K562 (cell line): ENCODE results near the gene EPX. TPM values are rescaled to one million over a fixed set of nuclear protein-coding genes. Genes with fewer than 3 reads are reported as not detected.

Experiments used
- ATAC-seq: fragments of 200-7000 bp; cut with Tn5 transposase; 3 replicates; pipeline ENCODE4 v1.9.1; 2020; ENCODE audit warnings: moderate library complexity
- BruUV-seq: library from RNA; stranded (reverse); fragments of 400-500 nt; replicated peaks from 2 replicates; lab custom pipeline; 2021; lab: Mats Ljungman, UMichigan
- CTCF ChIA-PET: fragments of 300-600 bp; formaldehyde crosslinking; extraction: SDS; loops from one replicate; lab custom pipeline; 2021; ENCODE audit warnings: low intra/inter-chr PET ratio; lab: Yijun Ruan, JAX
- POLR2A ChIA-PET: fragments of 300-600, 350-650 bp; sonication (Branson Sonifier 250); formaldehyde crosslinking; extraction: SDS; loops from one replicate; lab custom pipeline; 2021; ENCODE audit warnings: antibody characterized with exemption, inconsistent platforms; lab: Yijun Ruan, JAX
- DNase-seq, 4 experiments: peaks; one replicate each; pipeline versions ENCODE4 v3.0.0 to v3.0.0-alpha.2; 2011 to 2018; ENCODE audit warnings: low spot score in 3 of 4, mixed read lengths in 3 of 4; ENCODE audit errors: extremely low read depth in 1 of 4
- FAIRE-seq: peaks from 2 replicates; lab custom pipeline; 2011; peaks lifted over from hg19 to GRCh38; lab: Jason Lieb, UNC
- H2AFZ ChIP-seq: 2 replicates; pipeline ENCODE4 v1.6.0; 2011; ENCODE audit warnings: low read depth, low read length, control low read depth, inconsistent platforms
- H3K27ac ChIP-seq: fragments of 200-600 bp; 3 replicates; pipeline ENCODE4 v1.8.0; 2011; ENCODE audit warnings: low read depth, mild to moderate bottlenecking, control low read depth, inconsistent platforms, low read length, moderate library complexity, mixed read lengths; ENCODE audit errors: extremely low read depth
- H3K27me3 ChIP-seq, 2 experiments: fragments of 300-600 bp in 1 of 2; 2 replicates in 1 of 2; 3 replicates in 1 of 2; pipeline versions ENCODE4 v1.6.0 to v1.8.0; 2011; ENCODE audit warnings: inconsistent platforms in 2 of 2, low read length in 2 of 2, mild to moderate bottlenecking in 1 of 2, mixed read lengths in 1 of 2, moderate library complexity in 1 of 2; ENCODE audit not compliant: control insufficient read depth in 2 of 2, insufficient read depth in 2 of 2
- H3K36me3 ChIP-seq: fragments of 300-600 bp; 3 replicates; pipeline ENCODE4 v1.8.0; 2011; ENCODE audit warnings: mild to moderate bottlenecking, low read length, inconsistent platforms; ENCODE audit not compliant: control insufficient read depth, insufficient read depth
- H3K4me1 ChIP-seq, 2 experiments: fragments of 200-600 bp in 1 of 2; replicated peaks in 1 of 2; 2 replicates in 1 of 2; 3 replicates in 1 of 2; pipeline versions ENCODE4 v1.5.1 to v1.8.0; 2011; ENCODE audit warnings: inconsistent platforms in 2 of 2, low read length in 2 of 2, mild to moderate bottlenecking in 1 of 2, mixed read lengths in 1 of 2, moderate library complexity in 1 of 2; ENCODE audit not compliant: control insufficient read depth in 2 of 2, insufficient read depth in 2 of 2
- H3K4me2 ChIP-seq: 2 replicates; pipeline ENCODE4 v1.6.1; 2011; ENCODE audit warnings: low read length, control low read depth, inconsistent platforms, mixed read lengths; ENCODE audit not compliant: insufficient read depth
- H3K4me3 ChIP-seq: fragments of 200-600 bp; sonication (generic), shearing (Covaris generic); 2 replicates; pipeline ENCODE4 v1.5.1; 2016; ENCODE audit warnings: control low read depth, inconsistent platforms
- H3K79me2 ChIP-seq: fragments of 200-600 bp; 3 replicates; pipeline ENCODE4 v1.8.0; 2011; ENCODE audit warnings: low read length, inconsistent platforms; ENCODE audit not compliant: control insufficient read depth, insufficient read depth
- H3K9ac ChIP-seq, 2 experiments: 2 replicates each; pipeline versions ENCODE4 v1.6.0 to v1.6.1; 2011; ENCODE audit warnings: low read depth in 2 of 2, low read length in 2 of 2, control low read depth in 1 of 2, inconsistent platforms in 1 of 2, mild to moderate bottlenecking in 1 of 2, mixed read lengths in 1 of 2; ENCODE audit not compliant: insufficient read depth in 1 of 2
- H3K9me1 ChIP-seq: one replicate; pipeline ENCODE4 v1.6.0; 2011; ENCODE audit warnings: inconsistent platforms, mild to moderate bottlenecking, low read length, moderate library complexity; ENCODE audit not compliant: control insufficient read depth, insufficient read depth
- H3K9me3 ChIP-seq: replicated peaks from 2 replicates; pipeline ENCODE4 v1.5.1; 2011; ENCODE audit warnings: low read depth, low read length, inconsistent platforms; ENCODE audit not compliant: control insufficient read depth, insufficient read depth
- H4K20me1 ChIP-seq: replicated peaks from 2 replicates; pipeline ENCODE4 v1.6.1; 2011; ENCODE audit warnings: low read length, inconsistent platforms, mixed read lengths; ENCODE audit not compliant: control insufficient read depth, insufficient read depth
- BACH1 ChIP-seq: fragments of 200-800 bp; sonication (Bioruptor generic); IDR thresholded peaks from 2 replicates; pipeline ENCODE4 v1.6.1; 2016; ENCODE audit warnings: missing genetic modification characterization, missing compliant biosample characterization
- BHLHE40 ChIP-seq: IDR thresholded peaks from 2 replicates; pipeline ENCODE4 v1.6.1; 2011; ENCODE audit warnings: low read length, improper control_type of control experiment
- CBX5 ChIP-seq: IDR thresholded peaks from 2 replicates; pipeline ENCODE4 v1.6.1; 2014; ENCODE audit warnings: low read depth, borderline replicate concordance
- ELF1 ChIP-seq: fragments of 200-800 bp; sonication (Bioruptor generic); IDR thresholded peaks from 2 replicates; pipeline ENCODE4 v1.6.1; 2016; ENCODE audit warnings: missing genetic modification characterization, missing compliant biosample characterization
- EWSR1 ChIP-seq: fragments of 450-650 bp; IDR thresholded peaks from 2 replicates; pipeline ENCODE4 v1.6.1; 2018; ENCODE audit warnings: borderline replicate concordance, mild to moderate bottlenecking, low read depth, moderate library complexity; ENCODE audit not compliant: partially characterized antibody
- HDAC6 ChIP-seq: IDR thresholded peaks from 2 replicates; pipeline ENCODE4 v1.6.1; 2012; ENCODE audit warnings: low read depth, mild to moderate bottlenecking, control low read depth, inconsistent platforms, low read length, moderate library complexity
- MAX ChIP-seq: sonication (generic); formaldehyde crosslinking; IDR thresholded peaks from 2 replicates; pipeline ENCODE4 v1.9.0; 2022; ENCODE audit warnings: mild to moderate bottlenecking, missing genetic modification reagents
- RAD51 ChIP-seq: fragments of 450-650 bp; IDR thresholded peaks from 2 replicates; pipeline ENCODE4 v1.7.1; 2016; ENCODE audit warnings: low read depth, mild to moderate bottlenecking, borderline replicate concordance
- SMARCB1 ChIP-seq: IDR thresholded peaks from 2 replicates; pipeline ENCODE4 v1.6.1; 2011; ENCODE audit warnings: improper control_type of control experiment, low read depth; ENCODE audit not compliant: insufficient read length
- TARDBP ChIP-seq: fragments of 450-650 bp; IDR thresholded peaks from 2 replicates; pipeline ENCODE4 v1.6.1; 2016
- TEAD2 ChIP-seq: fragments of 450-650 bp; IDR thresholded peaks from 2 replicates; pipeline ENCODE4 v1.6.1; 2016; ENCODE audit warnings: missing genetic modification characterization, control low read depth, missing compliant biosample characterization
- WHSC1 ChIP-seq: IDR thresholded peaks from one replicate; pipeline ENCODE4 v1.6.1; 2012; ENCODE audit warnings: low read length, control low read depth, inconsistent platforms
- WGBS: fragments of 100-300 bp; shearing (Covaris generic); methylation state at CpG from one replicate; pipeline ENCODE4 v1.1.6; 2016; ENCODE audit warnings: low coverage, mixed read lengths; ENCODE audit not compliant: insufficient coverage; ENCODE audit errors: missing lambda C conversion rate; 5-methylcytosine and 5-hydroxymethylcytosine counted together
- in situ Hi-C: fragments of 300-500 bp; cut with MboI; formaldehyde crosslinking; loops from 4 replicates; pipeline ENCODE4 v1.15.0; 2018; ENCODE audit warnings: inconsistent platforms, mixed read lengths
- intact Hi-C: fragments of 100-400 bp; cut with micrococcal nuclease; formaldehyde crosslinking; loops from 2 replicates; pipeline ENCODE4 v1.14.2; 2022
- polyA plus RNA-seq, 8 experiments: library from polyadenylated mRNA; depleted of rRNA in 4 of 8; stranded (reverse) in 5 of 8; unstranded in 3 of 8; fragments of >200 nt; fragmentation: Nextera tagmentation in 2 of 8; fragmentation: Illumina TruSeq in 1 of 8; extraction: Ambion mirVana in 2 of 8; extraction: Trizol in 1 of 8; gene quantifications; 2 replicates each; pipeline versions ENCODE4 v1.2.1 to v1.2.3, GENCODE V29; 2011 to 2014; ENCODE audit warnings: inconsistent platforms in 1 of 8, missing spikeins in 1 of 8
- total RNA-seq, 7 experiments: library from RNA; depleted of rRNA in 6 of 7; stranded (reverse); fragments of >200 nt in 6 of 7; fragmentation: Illumina TruSeq in 2 of 7; extraction: Trizol in 2 of 7; gene quantifications; 2 replicates each; pipeline versions ENCODE4 v1.2.1 to v1.2.3, GENCODE V29; 2011 to 2021; ENCODE audit warnings: low replicate concordance in 1 of 7
- TF ChIP-seq, protein P1 (sequence below), 3 experiments: fragments of 200-800 bp in 1 of 3; fragments of 250-450 bp in 1 of 3; fragments of 450-650 bp in 1 of 3; sonication (Bioruptor Pico) in 1 of 3; sonication (Bioruptor generic) in 1 of 3; formaldehyde crosslinking in 1 of 3; IDR thresholded peaks; 2 replicates each; pipeline versions ENCODE4 v1.6.1 to v1.8.0; 2016 to 2022; ENCODE audit warnings: mild to moderate bottlenecking in 2 of 3, missing genetic modification characterization in 2 of 3, missing compliant biosample characterization in 1 of 3, moderate library complexity in 1 of 3

EPX gene
- total and polyA plus RNA-seq, 9 of the 15 experiments (the other 6 are each of a cell fraction or from before 2014, with no cell fraction given) = 0.07 to 0.33 (median 0.19) TPM; not detected in 3

GRCh38 chr17:58148609-58149008, 43.9 kb upstream of the EPX start:
- no peak for DNase-seq
- 3% methylated on average over 3 of the region's 3 CpGs for WGBS
- ChIA-PET POLR2A (no interaction called here), CTCF (no interaction called here)
- Histone ChIP-seq H3K9me1 (no peaks in the 10 kb centered on the region), H3K4me1 (no peaks in the 10 kb centered on the region), H3K9me3 (no peaks in the 10 kb centered on the region), H3K36me3 (no peaks in the 10 kb centered on the region), H2AFZ (no peak overlapping the region), H3K79me2 (no peaks in the 10 kb centered on the region), H4K20me1 (no peaks in the 10 kb centered on the region), H3K27ac (no peak overlapping the region), H3K4me2 (no peak overlapping the region), H3K4me3 (no peak overlapping the region), H3K9ac (no peak overlapping the region), H3K27me3 (peaks cover 11 to 12% of the 10 kb centered on the region in 2 experiments; a peak in 3 of 5 replicates)
- in situ Hi-C loops = no loop called here
- BruUV-seq = no TSS peak
- ATAC-seq = no peak
- no peak for TF ChIP-seq MAX (CRISPR knock-in tag)
- intact Hi-C loops = no loop called here
- no peak for FAIRE-seq

DNA sequence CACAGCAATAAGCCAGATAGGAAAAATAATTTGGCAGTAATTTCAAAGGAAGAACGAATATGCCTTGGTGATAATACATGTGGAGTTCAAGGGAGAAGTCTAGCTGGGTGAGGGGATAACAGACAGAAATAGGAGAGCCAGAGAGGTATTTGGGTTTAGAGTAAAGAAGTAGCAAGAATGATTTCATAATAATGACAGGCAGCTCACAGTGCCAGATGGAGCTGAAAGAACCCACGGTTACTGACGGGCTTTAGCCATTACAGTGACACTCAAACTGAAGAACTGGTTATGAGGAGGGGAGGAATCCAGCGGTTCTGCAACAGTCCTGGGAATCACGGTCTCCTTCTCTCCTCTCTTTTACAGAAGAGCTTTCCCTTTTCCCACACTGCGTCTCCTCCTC, 42.1 kb upstream of the EPX start:
- intact Hi-C loops (no loop called here), in situ Hi-C loops (no loop called here)
- peaks cover 11 to 17% of the 10 kb centered on the region in 2 experiments; a peak in 3 of 5 replicates for H3K27me3 ChIP-seq
- POLR2A ChIA-PET = no interaction called here
- 0% methylated on average over 6 of the region's 6 CpGs for WGBS
- DNase-seq = no peak
- H3K79me2 ChIP-seq = no peaks in the 10 kb centered on the region
- H3K36me3 ChIP-seq = no peaks in the 10 kb centered on the region
- no peak overlapping the region for H3K9ac ChIP-seq
- no peaks in the 10 kb centered on the region for H4K20me1 ChIP-seq
- CTCF ChIA-PET = interaction anchor here (0.6 kb wide), 1 partner anchor 21 kb away, joined by 3 read pairs; no protein-coding TSS in a partner anchor
- H3K9me1 ChIP-seq = no peaks in the 10 kb centered on the region
- no peak overlapping the region for H2AFZ ChIP-seq
- no peak for ATAC-seq
- no peak overlapping the region for H3K27ac ChIP-seq
- no TSS peak for BruUV-seq
- no peaks in the 10 kb centered on the region for H3K4me1 ChIP-seq
- no peak overlapping the region for H3K4me3 ChIP-seq
- H3K4me2 ChIP-seq = no peak overlapping the region
- FAIRE-seq = no peak
- TF ChIP-seq BACH1 (tag) (no peak), RAD51 (no peak), SMARCB1 (no peak), CBX5 (no peak), EWSR1 (no peak), TEAD2 (tag) (no peak), WHSC1 (no peak), TARDBP (no peak), BHLHE40 (no peak), ELF1 (tag) (no peak), HDAC6 (no peak)
- TF ChIP-seq, protein P1, sequence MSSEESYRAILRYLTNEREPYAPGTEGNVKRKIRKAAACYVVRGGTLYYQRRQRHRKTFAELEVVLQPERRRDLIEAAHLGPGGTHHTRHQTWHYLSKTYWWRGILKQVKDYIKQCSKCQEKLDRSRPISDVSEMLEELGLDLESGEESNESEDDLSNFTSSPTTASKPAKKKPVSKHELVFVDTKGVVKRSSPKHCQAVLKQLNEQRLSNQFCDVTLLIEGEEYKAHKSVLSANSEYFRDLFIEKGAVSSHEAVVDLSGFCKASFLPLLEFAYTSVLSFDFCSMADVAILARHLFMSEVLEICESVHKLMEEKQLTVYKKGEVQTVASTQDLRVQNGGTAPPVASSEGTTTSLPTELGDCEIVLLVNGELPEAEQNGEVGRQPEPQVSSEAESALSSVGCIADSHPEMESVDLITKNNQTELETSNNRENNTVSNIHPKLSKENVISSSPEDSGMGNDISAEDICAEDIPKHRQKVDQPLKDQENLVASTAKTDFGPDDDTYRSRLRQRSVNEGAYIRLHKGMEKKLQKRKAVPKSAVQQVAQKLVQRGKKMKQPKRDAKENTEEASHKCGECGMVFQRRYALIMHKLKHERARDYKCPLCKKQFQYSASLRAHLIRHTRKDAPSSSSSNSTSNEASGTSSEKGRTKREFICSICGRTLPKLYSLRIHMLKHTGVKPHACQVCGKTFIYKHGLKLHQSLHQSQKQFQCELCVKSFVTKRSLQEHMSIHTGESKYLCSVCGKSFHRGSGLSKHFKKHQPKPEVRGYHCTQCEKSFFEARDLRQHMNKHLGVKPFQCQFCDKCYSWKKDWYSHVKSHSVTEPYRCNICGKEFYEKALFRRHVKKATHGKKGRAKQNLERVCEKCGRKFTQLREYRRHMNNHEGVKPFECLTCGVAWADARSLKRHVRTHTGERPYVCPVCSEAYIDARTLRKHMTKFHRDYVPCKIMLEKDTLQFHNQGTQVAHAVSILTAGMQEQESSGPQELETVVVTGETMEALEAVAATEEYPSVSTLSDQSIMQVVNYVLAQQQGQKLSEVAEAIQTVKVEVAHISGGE (CRISPR knock-in tag; IDR thresholded peaks at IDR 0.05) = no peak
- no peaks in the 10 kb centered on the region for H3K9me3 ChIP-seq
